Fibroblast of skin of right quadriceps (primary cell): ENCODE data around the gene SECISBP2L.

Experiments used
- DNase-seq: peaks from one replicate; pipeline ENCODE4 v3.0.0-alpha.2; 2013

The SECISBP2L gene

GRCh38 chr15:48989170-48989569, 57.1 kb downstream of the SECISBP2L start:
- DNase-seq: peak; percentile 53

GRCh38 chr15:48987142-48987541, 59.1 kb downstream of the SECISBP2L start:
- DNase-seq: no peak

GRCh38 chr15:48986240-48986639, 60.0 kb downstream of the SECISBP2L start:
- no peak for DNase-seq

- DNase-seq: no peak
These were observed 60.7 kb downstream of the SECISBP2L start for GRCh38 chr15:48985516-48985915.

GRCh38 chr15:48984811-48985352, 61.4 kb downstream of the SECISBP2L start:
- DNase-seq: peak; percentile 19

GRCh38 chr15:48984021-48984710, 62.1 kb downstream of the SECISBP2L start:
- DNase-seq: no peak

GRCh38 chr15:48983300-48983699, 62.9 kb downstream of the SECISBP2L start:
- DNase-seq: no peak

GRCh38 chr15:48981941-48982340, 64.3 kb downstream of the SECISBP2L start:
- DNase-seq: no peak

GRCh38 chr15:48978638-48979037, 67.6 kb downstream of the SECISBP2L start:
- DNase-seq: no peak

GRCh38 chr15:48976444-48977088, 69.7 kb downstream of the SECISBP2L start:
- DNase-seq: no peak

GRCh38 chr15:48975472-48976419, 70.5 kb downstream of the SECISBP2L start:
- peak; percentile 83 for DNase-seq

- no peak for DNase-seq
These were observed 71.4 kb downstream of the SECISBP2L start for GRCh38 chr15:48974882-48975281.

- DNase-seq: no peak
These were observed 73.3 kb downstream of the SECISBP2L start for GRCh38 chr15:48972750-48973503.

- peak; percentile 63 for DNase-seq
These were observed 75.3 kb downstream of the SECISBP2L start for GRCh38 chr15:48970926-48971325.

- DNase-seq: no peak
These were observed 78.2 kb downstream of the SECISBP2L start for GRCh38 chr15:48968066-48968465.

GRCh38 chr15:48967336-48967735, 78.9 kb downstream of the SECISBP2L start:
- no peak for DNase-seq

- DNase-seq: peak; percentile 62
These were observed 79.5 kb downstream of the SECISBP2L start for GRCh38 chr15:48966595-48967301.

GRCh38 chr15:48965972-48966371, 80.3 kb downstream of the SECISBP2L start:
- DNase-seq: peak; percentile 42

- no peak for DNase-seq
These were observed 81.3 kb downstream of the SECISBP2L start for GRCh38 chr15:48964898-48965297.

GRCh38 chr15:48963524-48964113, 82.6 kb downstream of the SECISBP2L start, which contains the start of gene SHC4:
Gene SHC4, minus strand, starts transcription at chr15:48963919. Its CDS starts 904 bp downstream, at chr15:48963015.
- peak; percentile 89 for DNase-seq
